Ascending aorta (tissue), 2 donors: ENCODE data around the gene PDZRN3. TPM values are rescaled to one million over a fixed set of nuclear protein-coding genes. Genes with fewer than 3 reads are reported as not detected.

Experiments used
- DNase-seq, 2 donors: peaks; one replicate each; pipeline ENCODE4 v3.0.0-alpha.2; 2019; ENCODE audit warnings: low spot score in 2 of 2
- H3K27ac ChIP-seq, 2 donors: fragments of 200-600 bp; sonication (generic); one replicate each; pipeline ENCODE4 v1.5.1; 2016 to 2017; ENCODE audit warnings: mild to moderate bottlenecking in 1 of 2
- H3K27me3 ChIP-seq: fragments of 200-600 bp; sonication (generic); one replicate; pipeline ENCODE4 v1.5.1; 2017
- H3K36me3 ChIP-seq, 2 donors: fragments of 200-600 bp; sonication (generic); one replicate each; pipeline ENCODE4 v1.5.1; 2016
- H3K4me1 ChIP-seq, 2 donors: fragments of 200-600 bp; sonication (generic); one replicate each; pipeline ENCODE4 v1.5.1; 2016 to 2017; ENCODE audit warnings: mild to moderate bottlenecking in 1 of 2
- H3K4me3 ChIP-seq, 2 donors: fragments of 200-600 bp; sonication (generic); one replicate each; pipeline ENCODE4 v1.5.1; 2016 to 2017; ENCODE audit warnings: mild to moderate bottlenecking in 1 of 2
- H3K9me3 ChIP-seq, 2 donors: fragments of 200-600 bp; sonication (generic); one replicate each; pipeline ENCODE4 v1.5.1; 2016
- CTCF ChIP-seq, 3 experiments: fragments of 200-600 bp in 2 of 3; fragments of 450-650 bp in 1 of 3; sonication (generic) in 2 of 3; IDR thresholded peaks; one replicate each; pipeline ENCODE4 v1.5.1; 2016 to 2019; ENCODE audit warnings: antibody characterized with exemption in 3 of 3, mild to moderate bottlenecking in 1 of 3, moderate library complexity in 1 of 3
- intact Hi-C: fragments of 100-400 bp; cut with DNase I; formaldehyde crosslinking; loops from one replicate; pipeline ENCODE4 v1.15.1; 2023
- total RNA-seq: library from RNA; depleted of rRNA; stranded (reverse); fragments of >200 nt; gene quantifications from one replicate; pipeline ENCODE4 v1.1.0, GENCODE V29; 2016

The PDZRN3 gene
- total RNA-seq, 1 donor from 2014 or later: 71.9 TPM

GRCh38 chr3:73473181-73473897 lies 151.4 kb downstream of the PDZRN3 start:
- no peaks in the 10 kb centered on the region for H3K36me3 ChIP-seq
- no peak for TF ChIP-seq CTCF (IDR thresholded peaks at IDR 0.05)
- no peak for DNase-seq
- H3K4me3 ChIP-seq: no peak overlapping the region
- H3K4me1 ChIP-seq: peaks cover 0 to 20% of the 10 kb centered on the region in 2 donors
- H3K27me3 ChIP-seq: no peaks in the 10 kb centered on the region
- H3K9me3 ChIP-seq: no peaks in the 10 kb centered on the region
- H3K27ac ChIP-seq: no peak overlapping the region
- intact Hi-C loops: no loop called here

- H3K27me3 ChIP-seq: no peaks in the 10 kb centered on the region
- no peaks in the 10 kb centered on the region for H3K9me3 ChIP-seq
- H3K27ac ChIP-seq: no peak overlapping the region
- intact Hi-C loops: no loop called here
- no peak for DNase-seq
- H3K36me3 ChIP-seq: no peaks in the 10 kb centered on the region
- H3K4me3 ChIP-seq: no peak overlapping the region
- H3K4me1 ChIP-seq: peaks cover 0 to 20% of the 10 kb centered on the region in 2 donors
- no peak for TF ChIP-seq CTCF (IDR thresholded peaks at IDR 0.05)
Measured at GRCh38 chr3:73471986-73472787, 152.6 kb downstream of the PDZRN3 start.

GRCh38 chr3:73470860-73471259 lies 153.9 kb downstream of the PDZRN3 start:
- H3K9me3 ChIP-seq: no peaks in the 10 kb centered on the region
- no peaks in the 10 kb centered on the region for H3K36me3 ChIP-seq
- intact Hi-C loops: no loop called here
- peak overlapping the region in 1 of 2 donors; percentile 7 for H3K27ac ChIP-seq
- H3K4me1 ChIP-seq: peaks cover 0 to 20% of the 10 kb centered on the region in 2 donors
- TF ChIP-seq CTCF (IDR thresholded peaks at IDR 0.05): no peak
- DNase-seq: no peak
- no peak overlapping the region for H3K4me3 ChIP-seq
- H3K27me3 ChIP-seq: no peaks in the 10 kb centered on the region

GRCh38 chr3:73469331-73469730 lies 155.4 kb downstream of the PDZRN3 start:
- peaks cover 0 to 20% of the 10 kb centered on the region in 2 donors for H3K4me1 ChIP-seq
- no peaks in the 10 kb centered on the region for H3K9me3 ChIP-seq
- H3K27me3 ChIP-seq: no peaks in the 10 kb centered on the region
- no peak overlapping the region for H3K4me3 ChIP-seq
- no peak overlapping the region for H3K27ac ChIP-seq
- no peak for TF ChIP-seq CTCF (IDR thresholded peaks at IDR 0.05)
- H3K36me3 ChIP-seq: no peaks in the 10 kb centered on the region
- intact Hi-C loops: no loop called here
- DNase-seq: no peak

GRCh38 chr3:73467211-73467610 lies 157.5 kb downstream of the PDZRN3 start:
- H3K27ac ChIP-seq: peak overlapping the region in 1 of 2 donors; percentile 18
- DNase-seq: no peak
- no peak overlapping the region for H3K4me3 ChIP-seq
- intact Hi-C loops: no loop called here
- no peak for TF ChIP-seq CTCF (IDR thresholded peaks at IDR 0.05)
- no peaks in the 10 kb centered on the region for H3K36me3 ChIP-seq
- H3K27me3 ChIP-seq: no peaks in the 10 kb centered on the region
- no peaks in the 10 kb centered on the region for H3K9me3 ChIP-seq
- peaks cover 0 to 11% of the 10 kb centered on the region in 2 donors for H3K4me1 ChIP-seq
